ENCODE data around the gene KRTAP20-4.

The KRTAP20-4 gene

GRCh38 chr21:30620522-30620921 lies at the start of gene KRTAP20-4:
Gene KRTAP20-4 (plus strand): TSS chr21:30620627.
- no peak for DNase-seq

GRCh38 chr21:30577766-30578165 lies 42.7 kb upstream of the KRTAP20-4 start:
- no peak for DNase-seq

- DNase-seq = no peak
Measured at GRCh38 chr21:30579346-30579745, 41.1 kb upstream of the KRTAP20-4 start.

- no peak for DNase-seq
Measured at GRCh38 chr21:30580132-30580531, 40.3 kb upstream of the KRTAP20-4 start.

GRCh38 chr21:30582870-30583269 lies 37.6 kb upstream of the KRTAP20-4 start:
- no peak for DNase-seq

- DNase-seq = no peak
Measured at GRCh38 chr21:30590297-30590696, 30.1 kb upstream of the KRTAP20-4 start, which contains the start of gene KRTAP22-2. Gene KRTAP22-2 (minus strand): TSS chr21:30590397.

- DNase-seq = no peak
Measured at GRCh38 chr21:30592140-30592539, 28.3 kb upstream of the KRTAP20-4 start, which contains the start of gene KRTAP6-3. Gene KRTAP6-3 (plus strand): TSS chr21:30592440. CDS start chr21:30592446, 6 bp downstream.

- DNase-seq = no peak
Measured at GRCh38 chr21:30598802-30599201, 21.6 kb upstream of the KRTAP20-4 start, which contains the start of gene KRTAP6-2. Gene KRTAP6-2 (minus strand): TSS chr21:30598902. CDS start chr21:30598874, 28 bp downstream.

- no peak for DNase-seq
Measured at GRCh38 chr21:30600787-30601186, 19.6 kb upstream of the KRTAP20-4 start, which contains the start of gene KRTAP22-1. Gene KRTAP22-1 (plus strand): TSS chr21:30601087.

- DNase-seq = no peak
Measured at GRCh38 chr21:30605968-30606367, 14.5 kb upstream of the KRTAP20-4 start.

GRCh38 chr21:30612132-30612531 lies 8.3 kb upstream of the KRTAP20-4 start:
- DNase-seq = no peak

- DNase-seq = no peak
Measured at GRCh38 chr21:30613836-30614235, 6.6 kb upstream of the KRTAP20-4 start, which contains the start of gene KRTAP6-1. Gene KRTAP6-1 (minus strand): TSS chr21:30613930. CDS start chr21:30613904, 26 bp downstream.

GRCh38 chr21:30615199-30615598 lies 5.2 kb upstream of the KRTAP20-4 start:
- DNase-seq = no peak

GRCh38 chr21:30616125-30616524 lies 4.3 kb upstream of the KRTAP20-4 start, which contains the start of gene KRTAP20-1:
Gene KRTAP20-1 (plus strand): TSS chr21:30616425. CDS start chr21:30616455, 30 bp downstream.
- DNase-seq = no peak

- no peak for DNase-seq
Measured at GRCh38 chr21:30620080-30620479, 347 bp upstream of the KRTAP20-4 start.

GRCh38 chr21:30623362-30623761 lies 2.9 kb downstream of the KRTAP20-4 start:
- no peak for DNase-seq

GRCh38 chr21:30625449-30626165 lies 5.2 kb downstream of the KRTAP20-4 start:
- DNase-seq = no peak

GRCh38 chr21:30628109-30628508 lies 7.7 kb downstream of the KRTAP20-4 start:
- no peak for DNase-seq

GRCh38 chr21:30629200-30629599 lies 8.8 kb downstream of the KRTAP20-4 start:
- DNase-seq = no peak

- no peak for DNase-seq
Measured at GRCh38 chr21:30634906-30635305, 14.5 kb downstream of the KRTAP20-4 start, which contains the start of gene KRTAP20-2. Gene KRTAP20-2 (plus strand): TSS chr21:30635206. CDS start chr21:30635264, 58 bp downstream.

GRCh38 chr21:30638686-30639085 lies 18.3 kb downstream of the KRTAP20-4 start:
- no peak for DNase-seq

GRCh38 chr21:30642564-30642963 lies 22.1 kb downstream of the KRTAP20-4 start, which contains the start of gene KRTAP20-3:
Gene KRTAP20-3 (plus strand): TSS chr21:30642864.
- DNase-seq = no peak

- no peak for DNase-seq
Measured at GRCh38 chr21:30646904-30647414, 26.5 kb downstream of the KRTAP20-4 start.

GRCh38 chr21:30652891-30653290 lies 32.5 kb downstream of the KRTAP20-4 start:
- DNase-seq = no peak

Data from activated T-cell treated with anti-CD3 and anti-CD28 coated beads for 4 hours (primary cell).